Measurements from ENCODE around the gene NRG2. TPM values are rescaled to one million over a fixed set of nuclear protein-coding genes. Genes with fewer than 3 reads are reported as not detected.

The NRG2 gene
- total and polyA plus RNA-seq, 2 of the 4 experiments (the other 2 are of a cell fraction): 0.18 TPM; not detected in 1

DNA sequence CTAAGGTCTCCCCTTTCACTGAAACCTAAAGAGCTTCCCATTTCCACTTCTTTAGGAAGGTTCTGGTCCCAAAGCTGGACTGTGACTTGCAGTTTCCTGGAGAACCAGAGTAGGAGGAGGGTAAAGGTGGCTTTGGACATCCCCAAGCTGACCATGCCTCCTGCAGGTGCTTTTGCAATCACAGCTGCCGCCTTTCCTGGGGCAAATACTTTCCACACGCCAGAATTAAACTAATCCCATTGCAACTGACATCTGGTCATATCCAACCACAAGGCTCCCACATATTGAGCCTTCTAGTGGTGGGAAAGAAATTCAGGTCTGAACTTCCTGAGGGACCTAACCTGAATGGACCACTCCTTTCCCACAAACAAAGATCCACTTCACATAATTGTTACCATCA is 92.7 kb downstream of the NRG2 start:
- Histone ChIP-seq H3K4me2 (ENCODE audit: low read depth, low read length) (no peak overlapping the region), H3K14ac (replicated peaks; ENCODE audit: low read depth, low read length) (no peak overlapping the region), H2BK120ac (ENCODE audit: low read depth, low read length) (no peak overlapping the region), H4K91ac (ENCODE audit: insufficient read depth, low read depth, low read length) (no peak overlapping the region), H4K8ac (ENCODE audit: low read depth in 2 of 2, low read length in 2 of 2) (no peak overlapping the region), H2BK20ac (ENCODE audit: low read depth, low read length) (no peak overlapping the region), H3K9me3 (ENCODE audit: control insufficient read depth, insufficient read depth, low read length) (no peaks in the 10 kb centered on the region), H2BK15ac (ENCODE audit: low read depth, low read length) (no peak overlapping the region), H3K36me3 (ENCODE audit: control insufficient read depth, insufficient read depth, low read length) (no peaks in the 10 kb centered on the region), H3K4me1 (ENCODE audit: control insufficient read depth, insufficient read depth, low read length) (no peaks in the 10 kb centered on the region), H3K79me1 (ENCODE audit: low read depth in 1 of 2, low read length in 2 of 2) (no peaks in the 10 kb centered on the region), H2BK5ac (ENCODE audit: low read depth, low read length, poor library complexity, severe bottlenecking) (no peak overlapping the region), H4K20me1 (ENCODE audit: insufficient read depth, low read length) (no peaks in the 10 kb centered on the region; the same call in 1 of the 2 replicates), H3K9ac (ENCODE audit: low read depth, low read length) (no peak overlapping the region), H3K23ac (ENCODE audit: low read depth, low read length) (no peak overlapping the region), H3K27ac (ENCODE audit: insufficient read depth, low read length) (no peak overlapping the region), H2AK9ac (replicated peaks; ENCODE audit: low read depth, low read length, poor library complexity) (no peak overlapping the region), H3K27me3 (ENCODE audit: control insufficient read depth, insufficient read depth, low read length) (peaks cover 41% of the 10 kb centered on the region), H4K5ac (ENCODE audit: low read depth, low read length) (no peak overlapping the region), H2AFZ (replicated peaks; ENCODE audit: low read length, poor library complexity) (no peak overlapping the region), H2AK5ac (ENCODE audit: low read depth, low read length) (no peak overlapping the region), H3K4me3 (ENCODE audit: insufficient read depth, low read depth, low read length) (no peak overlapping the region), H3K9me1 (ENCODE audit: insufficient read depth, low read length) (0 out of 2 replicates have a peak, but pooled peaks cover 3% of the 10 kb centered on the region), H3K4ac (ENCODE audit: low read depth, low read length) (no peak overlapping the region), H3K18ac (ENCODE audit: low read depth, low read length) (no peak overlapping the region), H3K56ac (ENCODE audit: extremely low read depth, insufficient read depth, low read length) (no peak overlapping the region)
- ATAC-seq (ENCODE audit: low read depth) (no peak), DNase-seq (no peak)
- in situ Hi-C loops (cut with MboI; ENCODE audit: low sequenced_read_pairs) (no loop called here), dilution Hi-C loops (cut with HindIII; ENCODE audit: low sequenced_read_pairs, unreplicated experiment) (no loop called here), intact Hi-C loops (cut with micrococcal nuclease) (no loop called here)
- WGBS, 2 experiments (ENCODE audit: extremely low coverage in 2 of 2, insufficient read length in 1 of 2): no CpG with 5 or more reads among the region's 2 CpGs
- no TSS peak for BruUV-seq (replicated peaks)
- CTCF ChIA-PET: no interaction called here
- TF ChIP-seq BHLHE40 (IDR thresholded peaks at IDR 0.05; ENCODE audit: low read depth, low read length): no peak
- no peak for TF ChIP-seq MAFK (IDR thresholded peaks at IDR 0.05; ENCODE audit: low read depth, low read length)
- POLR2A ChIA-PET (ENCODE audit: unreplicated experiment): no interaction called here

All from IMR-90 (cell line).